NCI-H2081 treated with DMSO at 0.1 percent for 48 hours (cell line): ENCODE data around the gene DOK7.

Experiments used
- DNase-seq: peaks from one replicate; lab custom pipeline; 2025; lab: John Stamatoyannopoulos, UW

The DOK7 gene

GRCh38 chr4:3463556-3464348 is 646 bp downstream of the DOK7 start:
- no peak for DNase-seq

GRCh38 chr4:3464349-3464905 is 1.3 kb downstream of the DOK7 start:
- DNase-seq, result no peak

- DNase-seq, result no peak
Measured at GRCh38 chr4:3464911-3465697, 2.0 kb downstream of the DOK7 start.

- DNase-seq, result no peak
Measured at GRCh38 chr4:3465698-3466671, 2.9 kb downstream of the DOK7 start.

- no peak for DNase-seq
Measured at GRCh38 chr4:3466691-3467600, 3.8 kb downstream of the DOK7 start.

GRCh38 chr4:3467601-3468031 is 4.5 kb downstream of the DOK7 start:
- DNase-seq, result no peak

GRCh38 chr4:3468154-3468553 is 5.0 kb downstream of the DOK7 start:
- DNase-seq, result no peak

- no peak for DNase-seq
Measured at GRCh38 chr4:3468804-3469203, 5.7 kb downstream of the DOK7 start.

GRCh38 chr4:3469386-3470243 is 6.5 kb downstream of the DOK7 start:
- no peak for DNase-seq

GRCh38 chr4:3470244-3471097 is 7.4 kb downstream of the DOK7 start:
- DNase-seq, result no peak

GRCh38 chr4:3471098-3471760 is 8.1 kb downstream of the DOK7 start:
- DNase-seq, result no peak

- no peak for DNase-seq
Measured at GRCh38 chr4:3471886-3472285, 8.8 kb downstream of the DOK7 start.

GRCh38 chr4:3472411-3473141 is 9.5 kb downstream of the DOK7 start:
- no peak for DNase-seq

- no peak for DNase-seq
Measured at GRCh38 chr4:3473181-3473950, 10.3 kb downstream of the DOK7 start.

- DNase-seq, result no peak
Measured at GRCh38 chr4:3473996-3474765, 11.1 kb downstream of the DOK7 start.
